Glutamatergic neuron (in vitro differentiated cells): Measurements from ENCODE around the gene GMNC. TPM values are rescaled to one million over a fixed set of nuclear protein-coding genes. Genes with fewer than 3 reads are reported as not detected.

Experiments used
- DNase-seq: peaks from one replicate; pipeline ENCODE4 v3.0.0; 2022
- H3K27ac Mint-ChIP-seq: one replicate; pipeline ENCODE4 v1.8.0; 2020; ENCODE audit warnings: mild to moderate bottlenecking, mixed read lengths, inconsistent platforms; ENCODE audit not compliant: unreplicated experiment
- H3K27me3 Mint-ChIP-seq: one replicate; pipeline ENCODE4 v1.8.0; 2020; ENCODE audit warnings: mild to moderate bottlenecking, moderate library complexity, mixed read lengths, inconsistent platforms; ENCODE audit not compliant: unreplicated experiment
- H3K36me3 Mint-ChIP-seq: one replicate; pipeline ENCODE4 v1.8.0; 2020; ENCODE audit warnings: mild to moderate bottlenecking, mixed read lengths, inconsistent platforms; ENCODE audit not compliant: unreplicated experiment
- H3K4me1 Mint-ChIP-seq: one replicate; pipeline ENCODE4 v1.8.0; 2020; ENCODE audit warnings: mild to moderate bottlenecking, low read depth, mixed read lengths, inconsistent platforms; ENCODE audit not compliant: unreplicated experiment
- H3K4me3 Mint-ChIP-seq: one replicate; pipeline ENCODE4 v1.8.0; 2020; ENCODE audit warnings: mild to moderate bottlenecking, mixed read lengths, inconsistent platforms; ENCODE audit not compliant: unreplicated experiment
- H3K9me3 Mint-ChIP-seq: one replicate; pipeline ENCODE4 v1.8.0; 2020; ENCODE audit warnings: mild to moderate bottlenecking, moderate library complexity, mixed read lengths, inconsistent platforms; ENCODE audit not compliant: unreplicated experiment
- CTCF ChIP-seq: fragments of 200-600 bp; sonication (generic); IDR thresholded peaks from one replicate; pipeline ENCODE4 v1.5.0; 2021; ENCODE audit not compliant: partially characterized antibody, unreplicated experiment
- total RNA-seq: library from RNA; stranded (reverse); fragmentation: NEBNext Ultra II Directional; extraction: Animal tissue kit (Norgen Biotek cat#: 25700); gene quantifications from one replicate; pipeline ENCODE4 v1.2.1, GENCODE V29; 2021; ENCODE audit not compliant: unreplicated experiment

Gene GMNC
- total RNA-seq, 1 donor from 2014 or later, result 0.64 TPM

- no peaks in the 10 kb centered on the region for H3K9me3 Mint-ChIP-seq
- no peaks in the 10 kb centered on the region for H3K4me1 Mint-ChIP-seq
- no peak for DNase-seq
- TF ChIP-seq CTCF, result no peak
- no peak overlapping the region for H3K4me3 Mint-ChIP-seq
- H3K36me3 Mint-ChIP-seq, result no peaks in the 10 kb centered on the region
- H3K27ac Mint-ChIP-seq, result no peak overlapping the region
- peaks cover 3% of the 10 kb centered on the region for H3K27me3 Mint-ChIP-seq
Measured at GRCh38 chr3:190865419-190865818, 2.9 kb upstream of the GMNC start.

GRCh38 chr3:190864002-190864401 lies 1.5 kb upstream of the GMNC start:
- Mint-ChIP-seq H3K36me3 (no peaks in the 10 kb centered on the region), H3K27me3 (peaks cover 3% of the 10 kb centered on the region), H3K4me1 (no peaks in the 10 kb centered on the region), H3K4me3 (peak overlapping the region; percentile 94), H3K27ac (no peak overlapping the region), H3K9me3 (no peaks in the 10 kb centered on the region)
- no peak for TF ChIP-seq CTCF
- DNase-seq, result no peak

- H3K9me3 Mint-ChIP-seq, result no peaks in the 10 kb centered on the region
- H3K36me3 Mint-ChIP-seq, result no peaks in the 10 kb centered on the region
- H3K27ac Mint-ChIP-seq, result peak overlapping the region; percentile 87
- TF ChIP-seq CTCF, result no peak
- H3K27me3 Mint-ChIP-seq, result peaks cover 3% of the 10 kb centered on the region
- H3K4me1 Mint-ChIP-seq, result no peaks in the 10 kb centered on the region
- no peak for DNase-seq
- H3K4me3 Mint-ChIP-seq, result peak overlapping the region; percentile 94
Measured at GRCh38 chr3:190863119-190863465, 598 bp upstream of the GMNC start.

- no peaks in the 10 kb centered on the region for H3K9me3 Mint-ChIP-seq
- no peak for TF ChIP-seq CTCF
- no peak overlapping the region for H3K27ac Mint-ChIP-seq
- no peaks in the 10 kb centered on the region for H3K36me3 Mint-ChIP-seq
- DNase-seq, result no peak
- H3K27me3 Mint-ChIP-seq, result peaks cover 3% of the 10 kb centered on the region
- H3K4me3 Mint-ChIP-seq, result no peak overlapping the region
- H3K4me1 Mint-ChIP-seq, result no peaks in the 10 kb centered on the region
Measured at GRCh38 chr3:190860521-190860920, 2.0 kb downstream of the GMNC start.

GRCh38 chr3:190855151-190855550 lies 7.3 kb downstream of the GMNC start:
- H3K36me3 Mint-ChIP-seq, result no peaks in the 10 kb centered on the region
- H3K4me3 Mint-ChIP-seq, result no peak overlapping the region
- H3K4me1 Mint-ChIP-seq, result no peaks in the 10 kb centered on the region
- no peaks in the 10 kb centered on the region for H3K9me3 Mint-ChIP-seq
- no peak overlapping the region for H3K27ac Mint-ChIP-seq
- H3K27me3 Mint-ChIP-seq, result no peaks in the 10 kb centered on the region
- no peak for DNase-seq
- no peak for TF ChIP-seq CTCF
